Thyroid gland (tissue), 4 donors: Measurements from ENCODE around the gene TMEM8B. TPM values are rescaled to one million over a fixed set of nuclear protein-coding genes. Genes with fewer than 3 reads are reported as not detected.

Experiments
- DNase-seq, 2 donors: peaks; one replicate each; pipeline ENCODE4 v3.0.0-alpha.2; 2019
- H3K27ac ChIP-seq, 3 donors: fragments of 200-600 bp; sonication (generic); 1 replicate in 2 of 3; 2 replicates in 1 of 3; pipeline ENCODE4 v1.5.1; 2016 to 2019; ENCODE audit warnings: mild to moderate bottlenecking in 1 of 3, moderate library complexity in 1 of 3
- H3K27me3 ChIP-seq: fragments of 200-600 bp; sonication (generic); one replicate; pipeline ENCODE4 v1.5.1; 2019
- H3K36me3 ChIP-seq, 2 donors: fragments of 200-600 bp; sonication (generic); one replicate each; pipeline ENCODE4 v1.5.1; 2016 to 2019
- H3K4me1 ChIP-seq, 2 donors: fragments of 200-600 bp; sonication (generic); one replicate each; pipeline ENCODE4 v1.5.1; 2017 to 2019
- H3K4me3 ChIP-seq, 3 donors: fragments of 200-600 bp; sonication (generic); replicated peaks in 1 of 3; 1 replicate in 2 of 3; 2 replicates in 1 of 3; pipeline ENCODE4 v1.5.1; 2016; ENCODE audit warnings: mild to moderate bottlenecking in 1 of 3
- H3K9me3 ChIP-seq: fragments of 200-600 bp; sonication (generic); one replicate; pipeline ENCODE4 v1.5.1; 2017
- CTCF ChIP-seq, 6 experiments: fragments of 200-600 bp in 3 of 6; fragments of 450-650 bp in 3 of 6; sonication (generic) in 3 of 6; IDR thresholded peaks; one replicate each; pipeline ENCODE4 v1.5.1; 2016 to 2019; ENCODE audit warnings: antibody characterized with exemption in 6 of 6, mild to moderate bottlenecking in 2 of 6, inconsistent platforms in 1 of 6, moderate library complexity in 1 of 6
- POLR2A ChIP-seq, 2 donors: fragments of 450-650 bp; IDR thresholded peaks; one replicate each; pipeline ENCODE4 v1.6.1; 2017; ENCODE audit warnings: antibody characterized with exemption in 2 of 2, mild to moderate bottlenecking in 2 of 2, moderate library complexity in 1 of 2
- WGBS, 2 donors: methylation state at CpG; one replicate each; pipeline ENCODE4 v1.1.5; 2017; 5-methylcytosine and 5-hydroxymethylcytosine counted together
- intact Hi-C: fragments of 100-400 bp; cut with DNase I; formaldehyde crosslinking; loops from one replicate; pipeline ENCODE4 v1.15.1; 2023
- total RNA-seq, 4 donors: library from RNA; depleted of rRNA; stranded (reverse); fragments of >200 nt; gene quantifications; one replicate each; pipeline ENCODE4 v1.2.3, GENCODE V29; 2016

TMEM8B gene
- total RNA-seq, 4 donors from 2014 or later: 8.5 to 17.4 (median 15.8) TPM

- H3K36me3 ChIP-seq: no peaks in the 10 kb centered on the region
- intact Hi-C loops: no loop called here
- no peaks in the 10 kb centered on the region for H3K27me3 ChIP-seq
- peaks cover 0 to 9% of the 10 kb centered on the region in 2 donors for H3K4me1 ChIP-seq
- TF ChIP-seq POLR2A (IDR thresholded peaks at IDR 0.05) (no peak), CTCF (IDR thresholded peaks at IDR 0.05) (no peak)
- 93 to 95% methylated on average over 15 of the region's 15 CpGs for whole genome bisulfite sequencing, 2 donors
- no peak for DNase-seq
- no peak overlapping the region for H3K4me3 ChIP-seq
- H3K27ac ChIP-seq: no peak overlapping the region
- no peaks in the 10 kb centered on the region for H3K9me3 ChIP-seq
These were observed 12.0 kb downstream of the TMEM8B start for GRCh38 chr9:35840881-35841644.

- 73 to 77% methylated on average over 5 of the region's 5 CpGs for WGBS, 2 donors
- DNase-seq: no peak
- H3K4me3 ChIP-seq: no peak overlapping the region
- H3K9me3 ChIP-seq: no peaks in the 10 kb centered on the region
- H3K27me3 ChIP-seq: no peaks in the 10 kb centered on the region
- intact Hi-C loops: no loop called here
- H3K27ac ChIP-seq: no peak overlapping the region
- no peak for TF ChIP-seq CTCF (IDR thresholded peaks at IDR 0.05)
- TF ChIP-seq POLR2A (IDR thresholded peaks at IDR 0.05): no peak
- peaks cover 0 to under 1% of the 10 kb centered on the region in 2 donors for H3K36me3 ChIP-seq
- peaks cover 0 to 9% of the 10 kb centered on the region in 2 donors for H3K4me1 ChIP-seq
These were observed 12.5 kb downstream of the TMEM8B start for GRCh38 chr9:35841645-35841900.

- DNase-seq: no peak
- no peak for TF ChIP-seq CTCF (IDR thresholded peaks at IDR 0.05)
- no peak for TF ChIP-seq POLR2A (IDR thresholded peaks at IDR 0.05)
- intact Hi-C loops: no loop called here
These were observed 13.2 kb downstream of the TMEM8B start for GRCh38 chr9:35842020-35842745.

GRCh38 chr9:35842795-35843194 lies 13.8 kb downstream of the TMEM8B start:
- no peak for TF ChIP-seq CTCF (IDR thresholded peaks at IDR 0.05)
- TF ChIP-seq POLR2A (IDR thresholded peaks at IDR 0.05): no peak
- 87 to 91% methylated on average over 3 of the region's 3 CpGs for WGBS, 2 donors
- H3K36me3 ChIP-seq: peaks cover 6 to 8% of the 10 kb centered on the region in 2 donors
- no peak overlapping the region for H3K4me3 ChIP-seq
- no peaks in the 10 kb centered on the region for H3K27me3 ChIP-seq
- H3K27ac ChIP-seq: no peak overlapping the region
- no peak for DNase-seq
- no peaks in the 10 kb centered on the region for H3K9me3 ChIP-seq
- H3K4me1 ChIP-seq: peaks cover 0 to 9% of the 10 kb centered on the region in 2 donors
- intact Hi-C loops: no loop called here

More at GRCh38 chr9:35842020-35842745, 13.2 kb downstream of the TMEM8B start:
- no peaks in the 10 kb centered on the region for H3K27me3 ChIP-seq
- H3K36me3 ChIP-seq: peaks cover 5 to 6% of the 10 kb centered on the region in 2 donors
- no peak overlapping the region for H3K27ac ChIP-seq
- no peaks in the 10 kb centered on the region for H3K9me3 ChIP-seq
- no peak overlapping the region for H3K4me3 ChIP-seq
- H3K4me1 ChIP-seq: peaks cover 0 to 9% of the 10 kb centered on the region in 2 donors
- WGBS, 2 donors: 98% methylated on average over 13 to 17 of the region's 17 CpGs
